Panc1 (cell line): ENCODE measurements around the gene SCAF8. TPM values are rescaled to one million over a fixed set of nuclear protein-coding genes. Genes with fewer than 3 reads are reported as not detected.

ENCODE experiments used
- ATAC-seq: fragments of 200-7000 bp; cut with Tn5 transposase; 2 replicates; pipeline ENCODE4 v1.9.1; 2020; ENCODE audit warnings: mild to moderate bottlenecking, moderate library complexity
- BruUV-seq: library from RNA; stranded (reverse); fragments of 400-500 nt; replicated peaks from 2 replicates; lab custom pipeline; 2021; lab: Mats Ljungman, UMichigan
- CTCF ChIA-PET: fragments of 300-600 bp; sonication (Branson Sonifier 250); formaldehyde crosslinking; loops from one replicate; lab custom pipeline; 2022; ENCODE audit warnings: antibody characterized with exemption; lab: Charles Lee
- POLR2A ChIA-PET: fragments of 300-600 bp; sonication (Branson Sonifier 250); formaldehyde crosslinking; loops from one replicate; lab custom pipeline; 2022; ENCODE audit warnings: antibody characterized with exemption; lab: Charles Lee
- DNase-seq: peaks from one replicate; pipeline ENCODE4 v3.0.0-alpha.2; 2010; ENCODE audit warnings: low read depth, low spot score
- H3K27ac ChIP-seq: 2 replicates; pipeline ENCODE4 v1.5.1; 2011; ENCODE audit warnings: mild to moderate bottlenecking, low read length, inconsistent platforms
- H3K27me3 ChIP-seq: fragments of 200-500 bp; sonication (Bioruptor generic); 2 replicates; pipeline ENCODE4 v1.6.0; 2014; ENCODE audit warnings: low read length, inconsistent platforms; ENCODE audit not compliant: control insufficient read depth, insufficient read depth
- H3K36me3 ChIP-seq: fragments of 200-500 bp; sonication (Bioruptor generic); 2 replicates; pipeline ENCODE4 v1.5.1; 2014; ENCODE audit warnings: inconsistent platforms, mild to moderate bottlenecking, low read length, moderate library complexity; ENCODE audit not compliant: control insufficient read depth, insufficient read depth
- H3K4me1 ChIP-seq: 2 replicates; pipeline ENCODE4 v1.5.1; 2011; ENCODE audit warnings: inconsistent platforms, mild to moderate bottlenecking, low read length, moderate library complexity; ENCODE audit not compliant: control insufficient read depth, insufficient read depth
- H3K4me3 ChIP-seq, 2 experiments: 2 replicates each; pipeline ENCODE4 v1.5.1; 2011 to 2012; ENCODE audit warnings: low read depth in 2 of 2, low read length in 2 of 2, mild to moderate bottlenecking in 2 of 2, inconsistent platforms in 1 of 2, moderate library complexity in 1 of 2
- H3K9me3 ChIP-seq: fragments of 200-500 bp; sonication (Bioruptor generic); 2 replicates; pipeline ENCODE4 v1.5.1; 2014; ENCODE audit warnings: low read depth, mild to moderate bottlenecking, inconsistent platforms, low read length, moderate library complexity; ENCODE audit not compliant: control insufficient read depth, insufficient read depth
- CTCF ChIP-seq: fragments of 450-650 bp; IDR thresholded peaks from 2 replicates; pipeline ENCODE4 v1.5.1; 2017; ENCODE audit warnings: mild to moderate bottlenecking
- POLR2AphosphoS5 ChIP-seq: IDR thresholded peaks from 2 replicates; pipeline ENCODE4 v1.6.1; 2012; ENCODE audit warnings: mild to moderate bottlenecking, low read depth, low read length, moderate library complexity
- REST ChIP-seq, 2 experiments: IDR thresholded peaks; 2 replicates each; pipeline ENCODE4 v1.6.1; 2011 to 2012; ENCODE audit warnings: low read depth in 2 of 2, control low read depth in 1 of 2, low read length in 1 of 2, mild to moderate bottlenecking in 1 of 2, moderate library complexity in 1 of 2; ENCODE audit not compliant: insufficient read depth in 1 of 2
- SIN3A ChIP-seq: IDR thresholded peaks from 2 replicates; pipeline ENCODE4 v1.6.1; 2012; ENCODE audit warnings: low read depth, mild to moderate bottlenecking, low read length, moderate library complexity, borderline replicate concordance; ENCODE audit not compliant: insufficient read depth
- TCF7L2 ChIP-seq: IDR thresholded peaks from 2 replicates; pipeline ENCODE4 v1.6.1; 2011; ENCODE audit warnings: mild to moderate bottlenecking, low read depth, low read length, inconsistent platforms
- in situ Hi-C: cut with HindIII; loops from 2 replicates; pipeline ENCODE4 v1.10.0; 2016; ENCODE audit warnings: low sequenced_read_pairs, low pct_unique_long_range_greater_than_20kb
- intact Hi-C: fragments of 100-400 bp; cut with micrococcal nuclease; formaldehyde crosslinking; loops from one replicate; pipeline ENCODE4 v1.10.0; 2022; ENCODE audit not compliant: unreplicated experiment
- total RNA-seq: library from RNA; stranded (reverse); gene quantifications from one replicate; pipeline ENCODE4 v1.2.1, GENCODE V29; 2021; ENCODE audit not compliant: unreplicated experiment

SCAF8 gene
- total RNA-seq, 1 experiment from 2014 or later: 38.9 TPM

- POLR2A ChIA-PET: no interaction called here
- intact Hi-C loops: no loop called here
- TF ChIP-seq TCF7L2 (no peak), POLR2AphosphoS5 (no peak), CTCF (no peak), REST (IDR thresholded peaks at IDR 0.05; ENCODE audit: insufficient read depth in 1 of 2, low read depth in 2 of 2, low read length in 1 of 2) (no peak), SIN3A (no peak)
- no peak for DNase-seq
- Histone ChIP-seq H3K27me3 (no peaks in the 10 kb centered on the region), H3K4me3 (no peak overlapping the region), H3K4me1 (no peaks in the 10 kb centered on the region), H3K27ac (no peak overlapping the region), H3K9me3 (no peaks in the 10 kb centered on the region), H3K36me3 (no peaks in the 10 kb centered on the region)
- CTCF ChIA-PET: no interaction called here
- no peak for ATAC-seq
- no TSS peak for BruUV-seq
- in situ Hi-C loops: no loop called here
These were observed 47.1 kb upstream of the SCAF8 start for GRCh38 chr6:154686162-154686561.

GRCh38 chr6:154689493-154690255 is 43.5 kb upstream of the SCAF8 start:
- DNase-seq (no peak), ATAC-seq (no peak)
- Histone ChIP-seq H3K9me3 (no peaks in the 10 kb centered on the region), H3K27me3 (no peaks in the 10 kb centered on the region), H3K4me3 (no peak overlapping the region), H3K36me3 (no peaks in the 10 kb centered on the region), H3K27ac (peak overlapping the region; percentile 6; the same call in 1 of the 2 replicates), H3K4me1 (no peaks in the 10 kb centered on the region)
- intact Hi-C loops: no loop called here
- ChIA-PET POLR2A (interaction anchor here (0.7 kb wide), 1 partner anchor 45 kb away, joined by 4 read pairs; no protein-coding TSS in a partner anchor), CTCF (no interaction called here)
- TF ChIP-seq TCF7L2 (peak; percentile 81), POLR2AphosphoS5 (no peak)
- in situ Hi-C loops: no loop called here
- no TSS peak for BruUV-seq

GRCh38 chr6:154690857-154691256 is 42.4 kb upstream of the SCAF8 start:
- BruUV-seq: no TSS peak
- Histone ChIP-seq H3K27ac (no peak overlapping the region), H3K4me1 (no peaks in the 10 kb centered on the region), H3K36me3 (no peaks in the 10 kb centered on the region), H3K9me3 (no peaks in the 10 kb centered on the region), H3K27me3 (no peaks in the 10 kb centered on the region), H3K4me3 (no peak overlapping the region)
- POLR2A ChIA-PET: no interaction called here
- intact Hi-C loops: no loop called here
- CTCF ChIA-PET: interaction anchor here (0.7 kb wide), 2 partner anchors 14 to 88 kb away, joined by 5 to 7 read pairs; no protein-coding TSS in a partner anchor
- TF ChIP-seq REST (IDR thresholded peaks at IDR 0.05; ENCODE audit: insufficient read depth in 1 of 2, low read depth in 2 of 2, low read length in 1 of 2) (no peak), CTCF (no peak), SIN3A (no peak), POLR2AphosphoS5 (no peak), TCF7L2 (no peak)
- in situ Hi-C loops: no loop called here
- ATAC-seq (no peak), DNase-seq (no peak)
